HCT116 (cell line): ENCODE measurements around the gene SLC34A3. TPM values are rescaled to one million over a fixed set of nuclear protein-coding genes. Genes with fewer than 3 reads are reported as not detected.
A peak's percentile ranks its signal among the peaks of the same experiment; 100 is the strongest.

ENCODE experiments used
- ATAC-seq: fragments of 200-7000 bp; cut with Tn5 transposase; 2 replicates; pipeline ENCODE4 v1.9.1; 2020; ENCODE audit warnings: mild to moderate bottlenecking, moderate library complexity
- Bru-seq: library from RNA; stranded (reverse); fragments of 400-500 nt; gene quantifications from one replicate; lab custom pipeline; 2021; lab: Mats Ljungman, UMichigan
- BruChase-seq, 2 experiments: library from RNA; stranded (reverse); fragments of 400-500 nt; gene quantifications; one replicate each; lab custom pipeline; 2021; lab: Mats Ljungman, UMichigan
- BruUV-seq: library from RNA; stranded (reverse); fragments of 400-500 nt; replicated peaks from 2 replicates; lab custom pipeline; 2021; lab: Mats Ljungman, UMichigan
- CTCF ChIA-PET: fragments of 300-600 bp; sonication (Branson Sonifier 250); formaldehyde crosslinking; loops from one replicate; lab custom pipeline; 2021; ENCODE audit warnings: antibody characterized with exemption; lab: Charles Lee
- POLR2A ChIA-PET: fragments of 300-600, 350-600 bp; sonication (Branson Sonifier 250); formaldehyde crosslinking; loops from one replicate; lab custom pipeline; 2021; ENCODE audit warnings: antibody characterized with exemption; lab: Charles Lee
- RAD21 ChIA-PET, 2 experiments: fragments of 300-600 bp; sonication (Branson Sonifier 250); formaldehyde crosslinking; loops; one replicate each; lab custom pipeline; 2023; ENCODE audit warnings: low total read pairs in 2 of 2; ENCODE audit not compliant: uncharacterized antibody in 2 of 2, unreplicated experiment in 2 of 2, low non-redundant PET in 1 of 2; lab: Charles Lee
- DNase-seq: peaks from one replicate; pipeline ENCODE4 v3.0.0-alpha.2; 2010; ENCODE audit warnings: low read depth, low spot score
- H2AFZ ChIP-seq: fragments of 200-600 bp; shearing (Covaris generic), sonication (generic); 2 replicates; pipeline ENCODE4 v1.6.1; 2017; ENCODE audit warnings: low read depth, mixed run types, mixed read lengths, antibody characterized with exemption, low read length; ENCODE audit not compliant: poor library complexity, severe bottlenecking
- H3K27ac ChIP-seq: 2 replicates; pipeline ENCODE4 v1.5.1; 2012; ENCODE audit warnings: low read depth, low read length
- H3K27me3 ChIP-seq: fragments of 200-600 bp; sonication (generic); 2 replicates; pipeline ENCODE4 v1.6.1; 2016; ENCODE audit warnings: mixed run types, low read length, mixed read lengths; ENCODE audit not compliant: insufficient read depth
- H3K36me3 ChIP-seq, 2 experiments: fragments of 200-500 bp in 1 of 2; fragments of 200-600 bp in 1 of 2; sonication (Bioruptor generic) in 1 of 2; sonication (generic) in 1 of 2; 2 replicates each; pipeline versions ENCODE4 v1.5.1 to v1.6.1; 2014 to 2016; ENCODE audit warnings: low read length in 2 of 2, inconsistent platforms in 1 of 2, mixed read lengths in 1 of 2, mixed run types in 1 of 2; ENCODE audit not compliant: insufficient read depth in 2 of 2, control insufficient read depth in 1 of 2
- H3K4me1 ChIP-seq, 2 experiments: fragments of 200-600 bp in 1 of 2; sonication (generic) in 1 of 2; 2 replicates each; pipeline versions ENCODE4 v1.5.1 to v1.6.1; 2012 to 2017; ENCODE audit warnings: low read length in 2 of 2, inconsistent platforms in 1 of 2, mild to moderate bottlenecking in 1 of 2, mixed read lengths in 1 of 2, mixed run types in 1 of 2, moderate library complexity in 1 of 2; ENCODE audit not compliant: insufficient read depth in 2 of 2, control insufficient read depth in 1 of 2
- H3K4me2 ChIP-seq: fragments of 200-600 bp; sonication (generic); 2 replicates; pipeline ENCODE4 v1.6.1; 2017; ENCODE audit warnings: mixed run types, low read length, mixed read lengths
- H3K4me3 ChIP-seq, 2 experiments: fragments of 200-600 bp in 1 of 2; sonication (generic) in 1 of 2; replicated peaks in 1 of 2; 2 replicates each; pipeline ENCODE4 v1.5.1; 2011 to 2016; ENCODE audit warnings: low read length in 2 of 2, control low read depth in 1 of 2, low read depth in 1 of 2, mild to moderate bottlenecking in 1 of 2, mixed read lengths in 1 of 2, mixed run types in 1 of 2
- H3K79me2 ChIP-seq: fragments of 200-600 bp; sonication (generic); 2 replicates; pipeline ENCODE4 v1.6.1; 2017; ENCODE audit warnings: mild to moderate bottlenecking, mixed run types, low read length, moderate library complexity, mixed read lengths; ENCODE audit not compliant: insufficient read depth
- H3K9ac ChIP-seq: fragments of 200-600 bp; sonication (generic); 2 replicates; pipeline ENCODE4 v1.6.1; 2016; ENCODE audit warnings: low read length, mixed read lengths
- H3K9me2 ChIP-seq: fragments of 200-600 bp; sonication (generic), shearing (Covaris generic); 2 replicates; pipeline ENCODE4 v1.6.1; 2017; ENCODE audit warnings: mixed run types, mild to moderate bottlenecking, moderate library complexity; ENCODE audit not compliant: insufficient read depth
- H3K9me3 ChIP-seq, 2 experiments: fragments of 200-500 bp in 1 of 2; fragments of 200-600 bp in 1 of 2; sonication (Bioruptor generic) in 1 of 2; sonication (generic) in 1 of 2; 2 replicates each; pipeline ENCODE4 v1.6.1; 2014 to 2017; ENCODE audit warnings: low read length in 2 of 2, mixed read lengths in 2 of 2, inconsistent platforms in 1 of 2, low read depth in 1 of 2, mild to moderate bottlenecking in 1 of 2, mixed run types in 1 of 2, moderate library complexity in 1 of 2; ENCODE audit not compliant: control insufficient read depth in 1 of 2, insufficient read depth in 1 of 2
- H4K20me1 ChIP-seq: fragments of 200-600 bp; sonication (generic), shearing (Covaris generic); 2 replicates; pipeline ENCODE4 v1.6.1; 2017; ENCODE audit warnings: mixed run types, mild to moderate bottlenecking, moderate library complexity; ENCODE audit not compliant: insufficient read depth
- CBX3 ChIP-seq: IDR thresholded peaks from 2 replicates; pipeline ENCODE4 v1.6.1; 2012; ENCODE audit warnings: low read depth
- EGR1 ChIP-seq: IDR thresholded peaks from 2 replicates; pipeline ENCODE4 v1.6.1; 2012; ENCODE audit warnings: low read depth
- EZH2 ChIP-seq: fragments of 200-600 bp; sonication (generic); IDR thresholded peaks from 2 replicates; pipeline ENCODE4 v1.6.1; 2017; ENCODE audit warnings: antibody characterized with exemption, mixed run types
- FOSL1 ChIP-seq: IDR thresholded peaks from 2 replicates; pipeline ENCODE4 v1.6.1; 2012; ENCODE audit warnings: low read depth
- RAD21 ChIP-seq: IDR thresholded peaks from 2 replicates; pipeline ENCODE4 v1.6.1; 2012; ENCODE audit warnings: low read depth, mild to moderate bottlenecking
- SIN3A ChIP-seq: IDR thresholded peaks from 2 replicates; pipeline ENCODE4 v1.6.1; 2012; ENCODE audit warnings: low read depth
- TCF7L2 ChIP-seq: IDR thresholded peaks from 2 replicates; pipeline ENCODE4 v1.7.0; 2011; ENCODE audit warnings: borderline replicate concordance, inconsistent platforms; ENCODE audit not compliant: insufficient read depth, insufficient read length; ENCODE audit errors: extremely low read depth
- YY1 ChIP-seq: IDR thresholded peaks from 2 replicates; pipeline ENCODE4 v1.6.1; 2011; ENCODE audit warnings: low read length, low read depth, moderate library complexity, mild to moderate bottlenecking; ENCODE audit not compliant: insufficient replicate concordance; ENCODE audit errors: extremely low read depth
- ZFX ChIP-seq: fragments of 450-650 bp; IDR thresholded peaks from 2 replicates; pipeline ENCODE4 v1.6.1; 2017
- ZNF274 ChIP-seq: fragments of 200-500 bp; sonication (Bioruptor generic); IDR thresholded peaks from 2 replicates; pipeline ENCODE4 v1.6.1; 2014; ENCODE audit warnings: mild to moderate bottlenecking, low read depth, low read length, inconsistent platforms
- intact Hi-C: fragments of 100-400 bp; cut with micrococcal nuclease; formaldehyde crosslinking; loops from 2 replicates; pipeline ENCODE4 v1.10.0; 2022
- long read RNA-seq: library from polyadenylated mRNA; unstranded; transcript quantifications from one replicate; pipeline ENCODE4 v2.0.0, GENCODE V29; 2021; ENCODE audit not compliant: unreplicated experiment
- polyA plus RNA-seq: library from polyadenylated mRNA; unstranded; fragments of >200 nt; gene quantifications from 2 replicates; pipeline ENCODE4 v1.2.1, GENCODE V29; 2012; ENCODE audit warnings: missing spikeins
- total RNA-seq: library from RNA; stranded (reverse); gene quantifications from one replicate; pipeline ENCODE4 v1.2.1, GENCODE V29; 2021; ENCODE audit not compliant: unreplicated experiment
- TF ChIP-seq, protein P1 (sequence below), 3 experiments: fragments of 200-600 bp in 1 of 3; sonication (generic) in 1 of 3; IDR thresholded peaks in 2 of 3; conservative IDR thresholded peaks in 1 of 3; 2 replicates each; pipeline ENCODE4 v1.5.1; 2012 to 2017; ENCODE audit warnings: low read depth in 2 of 3, low read length in 2 of 3, antibody characterized with exemption in 1 of 3, borderline replicate concordance in 1 of 3, control low read depth in 1 of 3, mild to moderate bottlenecking in 1 of 3, mixed read lengths in 1 of 3, mixed run types in 1 of 3, moderate library complexity in 1 of 3; ENCODE audit not compliant: insufficient read depth in 1 of 3
- TF ChIP-seq, protein P2 (sequence below): IDR thresholded peaks from 2 replicates; pipeline ENCODE4 v1.6.1; 2012; ENCODE audit warnings: low read depth
- TF ChIP-seq, protein P3 (sequence below): IDR thresholded peaks from 2 replicates; pipeline ENCODE4 v1.6.1; 2012

Gene SLC34A3
- total RNA-seq (0.15 TPM), Bru-seq, nascent RNA (percentile 20 among the genes with signal in this experiment), BruChase-seq, experiment 1, labeled RNA remaining after a 6-hour chase (percentile 25 among the genes with signal in this experiment), BruChase-seq, experiment 2, labeled RNA remaining after a 2-hour chase (percentile 11 among the genes with signal in this experiment)
- polyA plus RNA-seq = 0.07 and 0.18 TPM in 2 replicates
- long read RNA-seq, partial matches to known transcripts = 1 of 5 reads
- long read RNA-seq, other reads (novel, unspliced or antisense) = 4 of 5 reads

DNA sequence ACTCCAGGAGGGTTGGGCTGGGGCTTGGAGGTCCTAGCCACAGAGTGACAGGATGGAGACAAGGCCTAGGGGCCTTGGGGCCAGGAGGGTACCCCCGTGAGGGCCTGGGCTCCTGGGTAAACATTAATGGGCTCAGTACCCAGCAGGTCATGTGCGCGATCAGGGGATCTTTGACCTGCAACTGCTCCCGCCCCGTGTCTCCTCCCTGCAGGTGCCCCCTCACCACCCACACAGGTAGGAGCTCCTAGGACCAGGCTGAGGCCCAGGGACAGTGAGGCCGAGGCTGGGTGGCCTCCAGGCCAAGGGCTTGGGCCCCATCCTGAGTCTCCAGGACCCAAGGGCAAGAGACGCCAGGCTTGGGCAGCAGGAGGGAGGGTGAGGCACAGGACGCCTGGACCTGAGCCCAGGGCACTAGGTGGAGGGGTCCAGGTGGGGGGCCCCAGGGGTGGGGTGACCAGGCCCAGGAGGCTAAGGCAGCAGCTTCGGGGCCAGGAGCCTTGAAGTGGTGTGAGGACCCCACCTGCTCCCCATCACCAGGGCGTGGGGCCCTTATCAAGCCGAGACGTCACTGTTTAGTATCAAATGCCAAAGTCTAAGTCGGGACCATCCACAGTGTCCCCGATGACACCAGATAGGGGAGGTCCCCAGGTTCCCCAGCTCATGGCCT lies at the start of gene SLC34A3:
TSS of gene SLC34A3 (plus strand) at position 197 of the 667 bp plus-strand sequence. CDS start 802 bp downstream, outside the sequence.
- no peaks in the 10 kb centered on the region for H3K9me2 ChIP-seq
- H3K36me3 ChIP-seq = no peaks in the 10 kb centered on the region
- DNase-seq = no peak
- peaks cover 27 to 38% of the 10 kb centered on the region in 2 experiments for H3K4me1 ChIP-seq
- TF ChIP-seq TCF7L2 (no peak), ZNF274 (no peak), CBX3 (no peak), RAD21 (no peak), EGR1 (no peak), YY1 (no peak), ZFX (no peak), SIN3A (no peak), FOSL1 (no peak), EZH2 (no peak)
- TF ChIP-seq, protein P1, sequence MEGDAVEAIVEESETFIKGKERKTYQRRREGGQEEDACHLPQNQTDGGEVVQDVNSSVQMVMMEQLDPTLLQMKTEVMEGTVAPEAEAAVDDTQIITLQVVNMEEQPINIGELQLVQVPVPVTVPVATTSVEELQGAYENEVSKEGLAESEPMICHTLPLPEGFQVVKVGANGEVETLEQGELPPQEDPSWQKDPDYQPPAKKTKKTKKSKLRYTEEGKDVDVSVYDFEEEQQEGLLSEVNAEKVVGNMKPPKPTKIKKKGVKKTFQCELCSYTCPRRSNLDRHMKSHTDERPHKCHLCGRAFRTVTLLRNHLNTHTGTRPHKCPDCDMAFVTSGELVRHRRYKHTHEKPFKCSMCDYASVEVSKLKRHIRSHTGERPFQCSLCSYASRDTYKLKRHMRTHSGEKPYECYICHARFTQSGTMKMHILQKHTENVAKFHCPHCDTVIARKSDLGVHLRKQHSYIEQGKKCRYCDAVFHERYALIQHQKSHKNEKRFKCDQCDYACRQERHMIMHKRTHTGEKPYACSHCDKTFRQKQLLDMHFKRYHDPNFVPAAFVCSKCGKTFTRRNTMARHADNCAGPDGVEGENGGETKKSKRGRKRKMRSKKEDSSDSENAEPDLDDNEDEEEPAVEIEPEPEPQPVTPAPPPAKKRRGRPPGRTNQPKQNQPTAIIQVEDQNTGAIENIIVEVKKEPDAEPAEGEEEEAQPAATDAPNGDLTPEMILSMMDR (IDR thresholded peaks at IDR 0.05 in 2 of 3, conservative IDR thresholded peaks at IDR 0.05 in 1 of 3; ENCODE audit: borderline replicate concordance in 1 of 3, insufficient read depth in 1 of 3, low read depth in 2 of 3, low read length in 2 of 3) = no peak
- TF ChIP-seq, protein P2, sequence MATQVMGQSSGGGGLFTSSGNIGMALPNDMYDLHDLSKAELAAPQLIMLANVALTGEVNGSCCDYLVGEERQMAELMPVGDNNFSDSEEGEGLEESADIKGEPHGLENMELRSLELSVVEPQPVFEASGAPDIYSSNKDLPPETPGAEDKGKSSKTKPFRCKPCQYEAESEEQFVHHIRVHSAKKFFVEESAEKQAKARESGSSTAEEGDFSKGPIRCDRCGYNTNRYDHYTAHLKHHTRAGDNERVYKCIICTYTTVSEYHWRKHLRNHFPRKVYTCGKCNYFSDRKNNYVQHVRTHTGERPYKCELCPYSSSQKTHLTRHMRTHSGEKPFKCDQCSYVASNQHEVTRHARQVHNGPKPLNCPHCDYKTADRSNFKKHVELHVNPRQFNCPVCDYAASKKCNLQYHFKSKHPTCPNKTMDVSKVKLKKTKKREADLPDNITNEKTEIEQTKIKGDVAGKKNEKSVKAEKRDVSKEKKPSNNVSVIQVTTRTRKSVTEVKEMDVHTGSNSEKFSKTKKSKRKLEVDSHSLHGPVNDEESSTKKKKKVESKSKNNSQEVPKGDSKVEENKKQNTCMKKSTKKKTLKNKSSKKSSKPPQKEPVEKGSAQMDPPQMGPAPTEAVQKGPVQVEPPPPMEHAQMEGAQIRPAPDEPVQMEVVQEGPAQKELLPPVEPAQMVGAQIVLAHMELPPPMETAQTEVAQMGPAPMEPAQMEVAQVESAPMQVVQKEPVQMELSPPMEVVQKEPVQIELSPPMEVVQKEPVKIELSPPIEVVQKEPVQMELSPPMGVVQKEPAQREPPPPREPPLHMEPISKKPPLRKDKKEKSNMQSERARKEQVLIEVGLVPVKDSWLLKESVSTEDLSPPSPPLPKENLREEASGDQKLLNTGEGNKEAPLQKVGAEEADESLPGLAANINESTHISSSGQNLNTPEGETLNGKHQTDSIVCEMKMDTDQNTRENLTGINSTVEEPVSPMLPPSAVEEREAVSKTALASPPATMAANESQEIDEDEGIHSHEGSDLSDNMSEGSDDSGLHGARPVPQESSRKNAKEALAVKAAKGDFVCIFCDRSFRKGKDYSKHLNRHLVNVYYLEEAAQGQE = no peak
- TF ChIP-seq, protein P3, sequence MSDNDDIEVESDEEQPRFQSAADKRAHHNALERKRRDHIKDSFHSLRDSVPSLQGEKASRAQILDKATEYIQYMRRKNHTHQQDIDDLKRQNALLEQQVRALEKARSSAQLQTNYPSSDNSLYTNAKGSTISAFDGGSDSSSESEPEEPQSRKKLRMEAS = no peak
- TF ChIP-seq, all 23 proteins: peak for 0
- RAD21 ChIA-PET = no interaction called here
- H3K27ac ChIP-seq = no peak within 1 kb of the TSS; the same call in 1 of the 2 replicates
- no peaks in the 10 kb centered on the region for H3K79me2 ChIP-seq
- H3K9ac ChIP-seq = no peak within 1 kb of the TSS
- CTCF ChIA-PET = no interaction called here
- H4K20me1 ChIP-seq = no peaks in the 10 kb centered on the region
- BruUV-seq = no TSS peak
- intact Hi-C loops = no loop called here
- H3K27me3 ChIP-seq = no peaks in the 10 kb centered on the region
- ATAC-seq = no peak
- H2AFZ ChIP-seq = no peak within 1 kb of the TSS
- no peak within 1 kb of the TSS for H3K4me2 ChIP-seq
- POLR2A ChIA-PET = no interaction called here
- no peaks in the 10 kb centered on the region for H3K9me3 ChIP-seq
- no peak within 1 kb of the TSS for H3K4me3 ChIP-seq
